Mammary epithelial cell (primary cell): Measurements from ENCODE around the gene INSRR.

Source experiments
- CTCF ChIP-seq, 2 donors: IDR thresholded peaks in 1 of 2; conservative IDR thresholded peaks in 1 of 2; 2 replicates each; pipeline ENCODE4 v1.5.1; 2011 to 2012; ENCODE audit warnings: inconsistent platforms in 2 of 2, low read length in 2 of 2, mild to moderate bottlenecking in 2 of 2, control low read depth in 1 of 2, low read depth in 1 of 2; ENCODE audit not compliant: insufficient read depth in 1 of 2; ENCODE audit errors: extremely low read depth in 1 of 2
- EZH2 ChIP-seq: IDR thresholded peaks from 2 replicates; pipeline ENCODE4 v1.6.1; 2012; ENCODE audit warnings: low read length, inconsistent platforms, borderline replicate concordance

GRCh38 chr1:156844638-156845037 is 14.3 kb downstream of the INSRR start:
- TF ChIP-seq CTCF (conservative IDR thresholded peaks at IDR 0.05 in 1 of 2, IDR thresholded peaks at IDR 0.05 in 1 of 2; ENCODE audit: extremely low read depth in 1 of 2, insufficient read depth in 1 of 2, low read depth in 1 of 2, low read length in 2 of 2) (no peak), EZH2 (no peak)
